ENCODE data around the gene SUPT6H.

Gene SUPT6H

GRCh38 chr17:28751600-28752366, 89.8 kb downstream of the SUPT6H start:
- no peak for DNase-seq
